GM19193 (cell line): Measurements from ENCODE around the gene FKBP1B.

Experiments
- POLR2A ChIP-seq: IDR thresholded peaks from 4 replicates; pipeline ENCODE4 v1.6.1; 2011; ENCODE audit not compliant: insufficient read depth, insufficient read length; ENCODE audit errors: extremely low read depth

Gene FKBP1B

GRCh38 chr2:24104906-24105305 lies 55.4 kb downstream of the FKBP1B start:
- no peak for TF ChIP-seq POLR2A

- TF ChIP-seq POLR2A = no peak
Observed at GRCh38 chr2:24105816-24106215, 56.3 kb downstream of the FKBP1B start.

GRCh38 chr2:24106786-24107185 lies 57.2 kb downstream of the FKBP1B start:
- no peak for TF ChIP-seq POLR2A

- no peak for TF ChIP-seq POLR2A
Observed at GRCh38 chr2:24107336-24107735, 57.8 kb downstream of the FKBP1B start.

- TF ChIP-seq POLR2A = no peak
Observed at GRCh38 chr2:24110660-24111303, 61.2 kb downstream of the FKBP1B start.

- no peak for TF ChIP-seq POLR2A
Observed at GRCh38 chr2:24111407-24111901, 61.9 kb downstream of the FKBP1B start.
